Esophagus (tissue), 2 donors: ENCODE data around the gene OR10H1. TPM values are rescaled to one million over a fixed set of nuclear protein-coding genes. Genes with fewer than 3 reads are reported as not detected.
"Not testable (repeated sequence)": the region's sequence is repeated elsewhere in the genome, so short reads cannot be mapped to it uniquely, and the experiment has no call there.

ENCODE experiments used
- H3K27ac ChIP-seq, 2 donors: one replicate each; pipeline ENCODE4 v1.5.1; 2013; ENCODE audit warnings: low read depth in 2 of 2, mild to moderate bottlenecking in 2 of 2, inconsistent platforms in 1 of 2, low read length in 1 of 2, moderate library complexity in 1 of 2
- H3K27me3 ChIP-seq, 2 donors: one replicate each; pipeline ENCODE4 v1.6.1; 2013; ENCODE audit warnings: low read length in 2 of 2, control low read depth in 1 of 2, mild to moderate bottlenecking in 1 of 2; ENCODE audit not compliant: insufficient read depth in 2 of 2, control insufficient read depth in 1 of 2
- H3K36me3 ChIP-seq, 2 donors: one replicate each; pipeline ENCODE4 v1.6.1; 2013; ENCODE audit warnings: low read length in 1 of 2; ENCODE audit not compliant: control insufficient read depth in 2 of 2, insufficient read depth in 2 of 2
- H3K4me1 ChIP-seq, 2 donors: one replicate each; pipeline ENCODE4 v1.6.1; 2013; ENCODE audit warnings: low read length in 1 of 2; ENCODE audit not compliant: control insufficient read depth in 2 of 2, insufficient read depth in 2 of 2
- H3K4me3 ChIP-seq, 2 donors: one replicate each; pipeline ENCODE4 v1.5.1; 2013; ENCODE audit warnings: low read length in 2 of 2, mild to moderate bottlenecking in 2 of 2, low read depth in 1 of 2, moderate library complexity in 1 of 2
- H3K9me3 ChIP-seq, 2 donors: one replicate each; pipeline ENCODE4 v1.6.1; 2013; ENCODE audit warnings: mild to moderate bottlenecking in 2 of 2, low read depth in 1 of 2, low read length in 1 of 2, moderate library complexity in 1 of 2; ENCODE audit not compliant: control insufficient read depth in 2 of 2, insufficient read depth in 1 of 2
- WGBS, 2 donors: extraction: QIAGEN DNeasy Blood & Tissue Kit; methylation state at CpG; one replicate each; pipeline ENCODE4 v1.1.7; 2013; 5-methylcytosine and 5-hydroxymethylcytosine counted together
- polyA plus RNA-seq, 2 donors: library from polyadenylated mRNA; stranded (reverse); fragments of 200-250 nt; gene quantifications; one replicate each; pipeline ENCODE4 v1.2.3, GENCODE V29; 2013
- donor health status: healthy with polysubstance abuse.
- donor health status: Bipolar disorder and iron deficiency.

The OR10H1 gene
- polyA plus RNA-seq, 2 donors, result 0.04 TPM; not detected in 1

GRCh38 chr19:15776991-15777970 is 38.2 kb downstream of the OR10H1 start:
- Histone ChIP-seq H3K36me3 (no peaks in the 10 kb centered on the region), H3K27me3 (no peaks in the 10 kb centered on the region), H3K27ac (no peak overlapping the region), H3K4me3 (no peak overlapping the region), H3K4me1 (peaks cover 0 to 9% of the 10 kb centered on the region in 2 donors), H3K9me3 (peaks cover 0 to 2% of the 10 kb centered on the region in 2 donors)
- WGBS, 2 donors, result 46 to 57% methylated on average over 9 of the region's 9 CpGs

GRCh38 chr19:15776264-15776663 is 39.2 kb downstream of the OR10H1 start:
- Histone ChIP-seq H3K27me3 (no peaks in the 10 kb centered on the region), H3K27ac (no peak overlapping the region), H3K4me1 (peaks cover 0 to 9% of the 10 kb centered on the region in 2 donors), H3K4me3 (no peak overlapping the region), H3K9me3 (peaks cover 0 to 2% of the 10 kb centered on the region in 2 donors), H3K36me3 (no peaks in the 10 kb centered on the region)
- WGBS, 2 donors, result 84 to 89% methylated on average over 4 of the region's 4 CpGs

DNA sequence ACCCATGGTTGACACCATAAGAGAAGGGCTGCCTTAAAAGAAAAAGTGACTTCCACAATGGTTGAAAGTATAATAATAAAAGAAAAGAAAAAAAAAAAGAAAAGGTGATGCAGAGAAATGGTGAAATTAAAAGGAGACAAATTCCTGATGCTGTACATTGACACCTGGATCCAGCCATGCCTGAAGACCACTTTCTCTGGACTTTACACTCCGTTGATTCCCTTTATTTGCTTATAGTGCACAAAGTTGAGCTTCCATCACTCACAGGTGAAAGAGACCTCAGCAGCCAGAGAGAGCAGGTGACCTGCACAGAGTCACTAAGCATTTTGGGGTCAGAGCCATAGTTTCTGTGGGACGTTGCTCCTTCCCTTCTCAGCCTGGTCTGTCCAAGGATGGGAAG is 40.2 kb downstream of the OR10H1 start:
- Histone ChIP-seq H3K9me3 (peaks cover 0 to 2% of the 10 kb centered on the region in 2 donors), H3K4me1 (peaks cover 0 to 2% of the 10 kb centered on the region in 2 donors), H3K36me3 (no peaks in the 10 kb centered on the region), H3K27me3 (no peaks in the 10 kb centered on the region), H3K4me3 (no peak overlapping the region), H3K27ac (no peak overlapping the region)
- WGBS, 2 donors, result 50 to 61% methylated on average over 2 of the region's 2 CpGs

DNA sequence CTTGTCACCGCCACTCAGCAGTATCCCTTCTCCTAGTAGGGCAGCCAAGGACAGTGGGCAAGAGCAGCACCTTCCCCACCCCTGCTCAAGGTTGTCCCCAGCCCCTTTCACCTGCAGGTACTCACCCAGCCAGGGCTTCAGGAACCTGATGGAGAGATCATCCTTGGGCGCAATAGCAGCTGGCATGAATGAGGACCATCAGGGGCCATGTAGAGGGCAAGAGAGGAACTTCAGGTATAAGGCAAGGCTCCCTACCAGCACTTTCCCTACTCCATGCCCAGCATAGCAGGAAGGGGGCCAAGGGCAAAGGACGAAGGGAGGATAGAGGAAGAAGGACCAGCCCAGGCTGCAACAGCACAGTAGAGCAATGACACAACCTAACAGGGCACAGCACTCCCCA is 41.3 kb downstream of the OR10H1 start:
- H3K4me3 ChIP-seq, H3K36me3 ChIP-seq, H3K9me3 ChIP-seq, H3K4me1 ChIP-seq, H3K27me3 ChIP-seq, H3K27ac ChIP-seq: not testable (repeated sequence)
- WGBS, 2 donors, result 74 to 79% methylated on average over 3 of the region's 3 CpGs

GRCh38 chr19:15769586-15769985 is 45.9 kb downstream of the OR10H1 start:
- H3K36me3 ChIP-seq, result no peaks in the 10 kb centered on the region
- 33 to 39% methylated on average over 6 of the region's 6 CpGs for WGBS, 2 donors
- no peak overlapping the region for H3K27ac ChIP-seq
- no peak overlapping the region for H3K4me3 ChIP-seq
- no peaks in the 10 kb centered on the region for H3K27me3 ChIP-seq
- no peaks in the 10 kb centered on the region for H3K4me1 ChIP-seq
- peaks cover 0 to 2% of the 10 kb centered on the region in 2 donors for H3K9me3 ChIP-seq

- Histone ChIP-seq H3K36me3 (no peaks in the 10 kb centered on the region), H3K4me3 (no peak overlapping the region), H3K4me1 (no peaks in the 10 kb centered on the region), H3K9me3 (no peaks in the 10 kb centered on the region), H3K27me3 (no peaks in the 10 kb centered on the region), H3K27ac (no peak overlapping the region)
- WGBS, 2 donors, result 40 to 46% methylated on average over 27 to 28 of the region's 28 CpGs
Observed at GRCh38 chr19:15759962-15760565, 55.4 kb downstream of the OR10H1 start.

DNA sequence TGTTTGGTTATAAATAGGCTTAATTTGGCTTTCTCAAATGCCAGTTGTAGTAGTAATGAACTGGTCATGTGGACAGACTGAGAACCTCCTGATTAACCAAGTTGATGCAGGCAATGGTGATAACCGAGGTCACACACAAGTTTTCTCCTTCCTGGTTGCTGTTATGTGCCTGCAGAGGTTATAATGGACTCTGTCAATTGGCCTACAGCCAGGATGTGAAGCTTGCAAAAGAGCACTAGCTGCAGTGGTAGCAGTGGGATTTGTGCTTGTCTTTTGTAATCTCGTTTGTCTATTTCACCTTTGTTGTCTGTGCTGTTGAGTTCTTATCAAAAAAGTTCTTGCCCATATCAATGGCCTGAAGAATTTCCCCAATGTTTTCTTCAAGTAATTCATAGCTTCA is 57.1 kb downstream of the OR10H1 start:
- H3K4me1 ChIP-seq, result no peaks in the 10 kb centered on the region
- H3K9me3 ChIP-seq, result no peaks in the 10 kb centered on the region
- H3K27me3 ChIP-seq, result no peaks in the 10 kb centered on the region
- H3K27ac ChIP-seq, result no peak overlapping the region
- H3K36me3 ChIP-seq, result no peaks in the 10 kb centered on the region
- no peak overlapping the region for H3K4me3 ChIP-seq
- WGBS, 2 donors, result 55 to 62% methylated on average over 2 of the region's 2 CpGs

Other genes starting within 250 kb of the OR10H1 start
- under 1 TPM; 0.10 to 0.19 TPM for gene CYP4F8, start 200.4 kb downstream of the OR10H1 start, polyA plus RNA-seq
- 10 to 100 TPM; 11.6 to 17.1 TPM for gene CYP4F3, start 174.8 kb downstream of the OR10H1 start, polyA plus RNA-seq
- gene CYP4F12, start 142.6 kb downstream of the OR10H1 start, polyA plus RNA-seq, result 10 to 100 TPM; 31.6 to 50.0 TPM
- not detected for gene OR10H2, start 87.6 kb downstream of the OR10H1 start, polyA plus RNA-seq
- not detected for gene OR10H3, start 77.7 kb downstream of the OR10H1 start, polyA plus RNA-seq
- gene OR10H5, start 28.0 kb downstream of the OR10H1 start, polyA plus RNA-seq, result not detected
- under 1 TPM; 0.01 to 0.08 TPM for gene CYP4F2, start 82.4 kb upstream of the OR10H1 start, polyA plus RNA-seq
- gene CYP4F11, start 118.9 kb upstream of the OR10H1 start, polyA plus RNA-seq, result 10 to 100 TPM in 1 of 2 donors, 1 to 10 TPM in 1; 4.9 to 11.9 TPM
- gene OR10H4, start 133.3 kb upstream of the OR10H1 start, polyA plus RNA-seq, result not detected